Choroid plexus epithelial cell (primary cell): ENCODE data around the gene UBD.

Experiments
- DNase-seq: peaks from one replicate; pipeline ENCODE4 v3.0.0-alpha.2; 2010; ENCODE audit warnings: low read depth
- H3K4me3 ChIP-seq: 2 replicates; pipeline ENCODE4 v1.5.1; 2011; ENCODE audit warnings: low read depth, mild to moderate bottlenecking, control low read depth, low read length, moderate library complexity
- TF ChIP-seq, protein P1 (sequence below): conservative IDR thresholded peaks from 2 replicates; pipeline ENCODE4 v1.5.1; 2011; ENCODE audit warnings: low read depth, mild to moderate bottlenecking, control low read depth, inconsistent platforms, low read length, moderate library complexity

Gene UBD

DNA sequence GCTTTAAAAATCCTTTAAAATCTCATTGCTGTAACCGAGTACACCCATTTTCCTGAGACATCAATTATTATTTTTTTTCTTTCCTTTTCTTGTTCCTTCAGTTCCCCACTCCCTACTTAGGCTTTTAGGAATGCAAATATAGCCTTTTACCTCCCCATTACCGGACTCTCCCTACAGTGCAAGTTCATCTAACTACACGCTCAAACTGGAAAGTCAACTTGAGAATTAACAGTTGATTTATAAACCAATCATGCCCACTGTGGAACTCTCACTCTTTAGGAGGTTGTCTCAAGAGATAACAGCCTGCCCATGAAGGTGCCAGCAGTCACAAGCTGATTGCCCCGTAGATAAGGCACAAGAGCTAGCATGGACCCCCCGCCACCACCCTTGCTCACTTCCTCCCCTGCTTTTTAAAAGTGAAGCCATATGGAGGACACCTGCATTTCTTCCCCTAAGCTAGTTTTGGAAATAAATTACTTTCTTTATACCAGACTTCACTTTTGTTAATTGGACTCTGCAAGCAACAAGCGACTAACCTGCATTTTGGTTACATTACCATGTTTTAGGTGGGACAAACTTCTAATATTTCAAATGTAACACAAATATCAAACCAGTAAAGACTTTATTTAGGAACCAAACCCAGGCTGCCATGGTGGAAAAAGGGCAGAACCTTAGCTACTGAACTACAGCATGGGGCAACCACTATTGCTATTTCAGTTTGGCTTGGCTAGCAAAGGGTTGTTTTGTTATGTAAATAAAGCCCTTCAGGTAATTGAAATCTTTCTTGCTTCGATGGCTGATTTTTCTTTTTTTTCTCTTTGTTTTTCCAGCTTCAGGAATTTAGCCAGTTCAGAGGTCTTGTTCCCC lies 34.9 kb downstream of the UBD start:
- no peak for DNase-seq
- TF ChIP-seq, protein P1, sequence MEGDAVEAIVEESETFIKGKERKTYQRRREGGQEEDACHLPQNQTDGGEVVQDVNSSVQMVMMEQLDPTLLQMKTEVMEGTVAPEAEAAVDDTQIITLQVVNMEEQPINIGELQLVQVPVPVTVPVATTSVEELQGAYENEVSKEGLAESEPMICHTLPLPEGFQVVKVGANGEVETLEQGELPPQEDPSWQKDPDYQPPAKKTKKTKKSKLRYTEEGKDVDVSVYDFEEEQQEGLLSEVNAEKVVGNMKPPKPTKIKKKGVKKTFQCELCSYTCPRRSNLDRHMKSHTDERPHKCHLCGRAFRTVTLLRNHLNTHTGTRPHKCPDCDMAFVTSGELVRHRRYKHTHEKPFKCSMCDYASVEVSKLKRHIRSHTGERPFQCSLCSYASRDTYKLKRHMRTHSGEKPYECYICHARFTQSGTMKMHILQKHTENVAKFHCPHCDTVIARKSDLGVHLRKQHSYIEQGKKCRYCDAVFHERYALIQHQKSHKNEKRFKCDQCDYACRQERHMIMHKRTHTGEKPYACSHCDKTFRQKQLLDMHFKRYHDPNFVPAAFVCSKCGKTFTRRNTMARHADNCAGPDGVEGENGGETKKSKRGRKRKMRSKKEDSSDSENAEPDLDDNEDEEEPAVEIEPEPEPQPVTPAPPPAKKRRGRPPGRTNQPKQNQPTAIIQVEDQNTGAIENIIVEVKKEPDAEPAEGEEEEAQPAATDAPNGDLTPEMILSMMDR, result no peak
- no peak overlapping the region for H3K4me3 ChIP-seq

DNA sequence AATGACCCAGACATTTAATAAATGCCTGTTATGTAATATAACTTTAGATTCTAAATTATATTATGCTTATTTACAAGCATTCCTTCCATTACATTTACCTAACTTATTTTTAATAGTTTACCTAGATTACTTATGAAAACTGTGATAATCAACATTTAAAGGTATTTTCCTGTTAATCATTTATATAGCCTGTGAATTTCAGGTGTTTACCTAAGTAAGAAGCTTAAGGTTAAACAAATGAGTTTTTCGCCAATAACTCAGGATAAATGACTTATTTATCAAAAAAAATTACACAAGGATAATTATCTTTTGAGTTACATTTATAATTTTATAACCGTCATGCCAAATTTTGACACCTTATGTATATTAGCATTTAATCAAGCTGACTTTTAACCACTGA lies 35.5 kb downstream of the UBD start:
- DNase-seq, result no peak
- TF ChIP-seq, protein P1, result no peak
- H3K4me3 ChIP-seq, result no peak overlapping the region

DNA sequence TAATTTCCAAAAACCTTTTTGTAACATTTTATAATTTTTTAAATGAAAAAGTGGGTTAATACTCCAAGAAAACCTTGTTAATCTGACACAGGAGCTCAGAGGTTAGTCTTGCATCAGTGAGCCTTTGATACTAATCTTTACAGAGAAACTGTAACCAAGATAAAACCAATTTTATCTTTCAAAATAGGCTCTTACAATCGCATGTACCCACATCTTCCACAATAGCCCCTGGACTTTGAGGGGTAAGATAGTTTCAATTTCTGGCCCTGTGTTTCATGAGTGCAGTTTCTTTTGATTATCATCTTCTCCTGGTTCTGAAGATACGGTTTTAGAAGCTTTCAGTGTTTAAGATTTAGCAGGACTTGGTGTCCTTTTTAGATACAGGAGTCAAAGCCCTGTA lies 37.3 kb downstream of the UBD start:
- no peak for DNase-seq
- no peak overlapping the region for H3K4me3 ChIP-seq
- TF ChIP-seq, protein P1, result no peak

DNA sequence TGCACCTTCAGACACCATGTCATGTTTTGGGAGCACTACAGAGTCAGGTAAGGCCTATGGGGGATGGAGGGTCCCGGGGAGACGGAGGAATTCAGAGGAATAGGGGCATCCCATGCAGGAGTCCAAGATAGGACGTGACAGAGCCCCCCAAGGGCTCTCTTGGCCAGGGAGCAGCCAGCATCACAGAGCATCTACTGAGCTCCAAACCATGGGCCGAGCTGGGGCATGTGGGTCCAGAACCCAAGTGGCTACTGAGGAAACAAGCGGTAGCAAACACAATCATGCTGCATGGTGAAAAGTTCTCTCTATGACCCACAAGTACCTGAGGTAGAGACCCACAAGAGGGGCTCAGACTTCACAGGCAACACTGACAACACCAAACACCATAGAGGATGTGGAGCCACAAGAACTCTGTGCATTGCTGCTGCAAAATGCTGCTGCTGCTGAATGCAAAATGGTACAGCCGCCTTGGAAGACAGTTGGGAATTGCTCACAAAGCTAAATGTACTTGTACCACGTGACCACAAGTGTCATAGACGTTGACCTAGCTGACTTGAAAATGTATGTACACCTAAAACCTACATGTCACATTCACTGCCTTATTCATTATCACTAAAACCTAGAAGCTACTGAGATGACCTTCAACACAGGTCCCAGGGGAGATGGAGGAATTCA lies 38.4 kb downstream of the UBD start:
- H3K4me3 ChIP-seq, result no peak overlapping the region
- no peak for DNase-seq
- TF ChIP-seq, protein P1, result no peak

DNA sequence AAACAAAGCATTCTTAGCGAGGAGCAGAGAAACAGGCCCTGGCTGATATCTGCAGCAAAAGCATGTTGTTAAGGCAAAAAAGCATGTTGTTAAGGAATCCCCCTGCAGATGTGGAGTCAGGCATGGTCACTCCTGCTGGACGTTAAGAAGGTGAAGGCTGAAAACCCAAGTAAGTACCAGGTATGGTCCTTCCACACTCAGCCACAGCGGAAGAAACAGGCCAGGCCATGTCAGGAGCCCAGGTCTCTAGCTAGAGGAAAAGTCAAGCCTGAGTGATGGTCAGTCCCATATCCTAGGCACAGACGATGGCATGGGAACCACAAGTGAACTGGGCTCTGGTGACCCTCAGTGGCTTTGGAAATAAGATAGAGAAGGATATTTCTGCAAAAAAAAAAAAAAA lies 39.3 kb downstream of the UBD start:
- TF ChIP-seq, protein P1, result no peak
- H3K4me3 ChIP-seq, result no peak overlapping the region
- DNase-seq, result no peak

DNA sequence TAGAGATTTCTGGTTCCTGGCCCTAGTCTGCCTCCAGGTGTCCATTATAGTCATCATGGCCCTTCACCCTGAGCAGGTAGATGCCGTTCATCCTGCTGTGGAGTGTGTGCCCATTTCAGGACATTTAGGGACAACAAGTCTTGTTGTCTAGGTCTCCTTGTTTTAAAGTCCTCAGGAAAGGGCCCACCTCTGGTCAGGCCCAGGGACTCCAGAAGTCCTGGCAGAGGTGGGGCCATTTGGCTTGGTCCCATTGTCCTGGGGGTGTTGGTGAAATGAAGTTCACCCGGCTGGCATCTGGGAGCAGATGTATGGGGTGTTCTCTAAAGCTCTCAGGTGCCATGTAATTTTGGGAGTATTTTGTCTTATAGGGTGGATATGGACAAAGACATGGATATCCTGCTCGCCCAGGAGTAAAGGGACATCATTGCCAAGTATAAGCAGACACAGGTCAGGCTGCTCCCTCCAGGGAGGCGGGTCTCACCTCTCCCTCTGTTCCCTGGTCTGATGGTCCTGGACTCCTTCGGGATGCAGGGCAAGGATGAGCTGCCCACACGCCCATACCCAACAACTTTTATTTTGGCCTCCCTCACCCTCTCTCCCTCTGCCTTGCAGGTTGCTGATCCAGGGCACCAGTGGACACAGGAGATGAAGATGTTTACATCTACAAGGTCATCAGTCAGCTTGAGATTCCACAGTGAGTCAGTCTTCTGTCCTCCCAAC lies 40.1 kb downstream of the UBD start:
- H3K4me3 ChIP-seq, result no peak overlapping the region
- no peak for DNase-seq
- TF ChIP-seq, protein P1, result no peak
